Measurements from ENCODE around the gene DHH.
A peak's percentile ranks its signal among the peaks of the same experiment; 100 is the strongest.

DHH gene

DNA sequence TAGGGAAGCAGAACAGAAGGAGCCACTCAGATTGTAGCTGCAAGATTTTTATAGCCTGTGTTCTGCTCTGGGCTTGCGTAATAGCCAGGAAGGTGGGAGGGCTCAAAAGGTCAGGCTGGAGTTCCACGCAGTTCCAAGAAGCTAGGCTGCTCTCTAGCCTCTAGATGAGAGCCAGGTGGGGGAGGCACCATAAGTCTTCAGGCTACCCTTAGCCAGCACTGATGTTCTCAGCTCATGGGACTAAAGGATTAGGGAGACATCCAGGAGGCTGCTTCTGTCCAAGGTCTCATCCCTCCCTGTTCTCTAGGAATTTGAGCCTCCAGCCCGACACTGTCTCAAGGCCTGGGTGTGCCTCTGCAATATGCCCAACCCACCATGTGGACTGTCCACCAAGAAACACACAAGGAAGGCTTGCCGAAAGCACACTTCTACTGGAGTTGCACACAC, 14.4 kb upstream of the DHH start:
- DNase-seq = no peak

DNA sequence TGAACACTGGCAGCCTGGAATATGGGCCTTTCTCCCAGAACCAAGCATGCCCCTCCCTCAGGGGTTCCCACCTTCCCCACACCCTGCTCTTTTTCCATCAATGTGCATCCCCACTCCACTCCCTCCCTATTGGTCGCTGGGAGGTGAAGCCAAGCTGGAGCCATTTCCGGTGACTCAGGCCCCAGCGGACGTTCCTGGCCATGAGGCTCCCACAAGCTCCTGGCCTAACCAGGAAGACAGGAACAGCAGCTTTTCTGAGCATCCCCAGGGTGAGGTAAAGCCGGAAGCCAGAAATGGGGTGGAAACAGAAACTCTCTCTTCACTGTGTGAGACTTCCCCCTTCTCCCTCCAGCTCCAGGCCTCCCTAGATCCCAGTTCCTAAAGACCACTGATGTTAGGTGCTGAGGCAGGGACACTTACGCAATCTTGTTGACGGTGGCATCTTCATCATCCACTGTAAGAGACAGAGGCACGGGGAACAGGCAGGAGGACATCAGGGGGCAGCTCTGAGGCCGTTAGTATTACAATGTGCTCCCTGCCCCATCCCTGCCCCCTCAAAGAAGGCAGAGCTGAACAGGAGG, 11.0 kb upstream of the DHH start:
- DNase-seq = no peak

DNA sequence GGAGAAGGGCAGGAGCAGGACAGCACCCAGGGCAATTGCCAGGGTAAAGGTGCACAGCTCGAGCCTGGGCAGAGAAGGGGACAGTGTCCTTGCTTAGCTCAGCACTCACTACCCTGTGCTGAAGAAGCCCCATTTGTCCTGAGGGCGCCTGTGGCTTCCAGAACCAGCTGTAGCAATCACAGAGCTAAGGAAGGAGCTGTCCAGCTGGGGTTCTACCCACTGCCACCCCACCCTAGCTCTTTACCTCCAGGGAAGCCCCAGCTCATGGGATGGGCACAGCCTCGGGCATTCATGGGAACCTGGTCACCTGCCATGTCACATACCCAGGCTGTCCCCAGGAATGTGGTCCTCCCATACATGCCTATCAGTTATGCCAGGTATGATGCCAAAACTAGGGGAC, 10.2 kb upstream of the DHH start:
- no peak for DNase-seq

DNA sequence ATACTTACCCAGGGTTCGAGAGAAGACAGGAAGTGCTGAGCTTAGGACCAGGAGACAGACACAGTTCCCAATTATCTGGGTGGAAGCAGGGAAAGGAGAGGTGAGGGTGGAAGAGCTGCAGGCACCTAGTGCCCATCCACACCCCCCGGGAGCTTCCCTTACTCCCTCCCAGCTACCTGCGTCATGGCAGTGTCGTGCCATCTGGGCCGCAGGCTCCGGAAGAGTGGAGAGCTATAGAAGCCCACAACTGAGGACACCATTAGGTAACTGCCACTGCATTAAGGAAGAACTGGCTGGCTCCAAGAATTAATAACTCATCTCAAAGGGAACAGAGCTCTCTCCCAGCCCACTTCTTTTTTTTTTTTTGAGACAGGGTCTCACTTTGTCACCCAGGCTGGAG, 5.8 kb upstream of the DHH start:
- no peak for DNase-seq

DNA sequence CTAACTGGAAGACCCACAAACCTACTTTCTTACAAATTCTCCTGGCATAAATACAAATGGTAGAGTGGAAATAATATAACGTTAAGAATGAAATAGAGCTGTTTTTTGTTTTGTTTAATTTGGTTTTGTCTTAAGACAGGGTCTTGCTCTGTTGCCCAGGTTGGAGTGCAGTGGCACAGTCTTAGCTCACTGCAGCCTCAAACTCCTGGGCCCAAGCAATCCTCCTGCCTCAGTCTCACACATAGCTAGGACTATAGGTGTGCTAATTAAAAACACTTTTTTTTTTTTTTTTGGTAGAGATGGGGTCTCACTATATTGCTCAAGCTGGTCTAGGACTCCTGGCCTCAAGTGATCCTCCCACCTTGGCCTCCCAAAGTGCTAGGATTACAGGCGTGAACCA, 4.1 kb upstream of the DHH start:
- no peak for DNase-seq

DNA sequence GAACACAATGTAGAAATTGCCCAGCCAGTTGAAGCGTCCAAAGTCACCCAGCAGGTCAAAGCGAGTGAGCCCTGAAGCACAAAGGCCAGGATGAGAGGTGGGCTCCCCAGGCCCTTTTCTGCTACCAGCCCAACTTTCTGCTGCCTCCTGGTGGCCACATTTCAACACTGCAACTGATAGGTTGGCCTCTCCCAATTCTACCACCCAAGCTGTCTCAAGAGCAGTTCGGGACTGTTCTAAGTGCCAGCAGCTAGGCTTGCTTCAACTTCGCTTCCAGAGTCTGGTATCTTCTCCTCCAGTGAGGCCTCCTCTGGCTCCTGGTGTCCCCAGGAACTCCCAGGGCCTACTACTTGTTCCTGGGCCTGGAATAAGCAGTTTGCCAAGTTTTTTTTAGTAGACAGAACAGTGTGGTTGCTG, 3.4 kb upstream of the DHH start:
- peak; percentile 32 for DNase-seq

DNA sequence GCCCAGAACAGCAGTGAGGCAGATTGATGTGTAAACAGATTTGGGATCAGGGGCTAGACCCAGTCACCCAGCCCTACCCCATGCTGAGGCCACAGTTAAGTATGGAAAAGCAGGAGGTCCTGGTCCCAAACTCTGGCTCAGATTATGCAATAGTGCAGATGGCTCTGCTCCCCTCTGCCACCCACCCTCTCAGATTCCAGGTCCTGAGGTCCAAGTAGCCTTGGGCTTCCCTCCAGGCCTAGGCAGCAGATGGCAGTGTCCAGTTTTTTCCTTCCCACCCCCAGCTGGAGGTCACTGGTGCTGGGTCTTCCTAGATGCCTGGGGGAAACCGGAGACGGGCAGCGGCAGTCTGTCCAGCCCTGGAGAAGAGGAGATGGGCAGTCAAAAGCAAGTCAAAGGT, 2.8 kb upstream of the DHH start:
- no peak for DNase-seq

DNA sequence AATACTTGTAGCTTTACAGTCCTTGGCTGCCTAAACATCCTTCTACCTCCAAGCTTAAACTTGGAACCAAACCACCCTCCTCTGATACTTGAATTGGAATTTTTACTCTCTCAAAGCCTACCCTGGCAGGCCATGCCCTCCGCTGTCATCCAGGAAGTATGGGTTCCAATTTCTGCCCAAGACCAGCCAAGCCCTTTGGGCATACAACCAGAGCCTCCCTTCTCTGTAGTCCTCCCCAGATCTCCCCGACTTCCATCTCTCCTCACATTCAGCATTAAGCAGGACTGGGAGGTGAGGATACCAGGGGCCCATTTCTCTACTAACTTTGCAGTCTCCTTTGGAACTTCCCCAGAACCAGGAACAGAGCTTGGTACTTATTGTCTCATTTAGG, 369 bp upstream of the DHH start:
- no peak for DNase-seq

DNA sequence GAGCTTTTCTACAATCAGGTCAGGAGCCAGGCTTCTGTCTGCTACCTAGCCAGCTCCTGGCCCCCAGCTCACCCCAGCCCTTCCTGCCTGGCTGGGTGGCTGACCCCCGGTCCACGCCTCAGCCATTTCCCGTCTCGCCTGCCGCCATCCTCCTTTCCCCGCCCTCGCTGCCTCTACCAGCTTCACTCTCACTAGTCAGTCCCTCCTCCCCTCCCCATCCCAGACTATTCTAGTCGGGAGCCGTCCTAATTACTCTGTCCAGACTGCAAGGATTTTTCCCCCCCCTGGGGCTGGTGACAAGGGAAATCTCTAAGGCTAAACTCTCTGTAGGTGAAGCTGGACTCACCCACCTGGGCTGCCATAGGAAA, 825 bp downstream of the DHH start:
- DNase-seq = no peak

DNA sequence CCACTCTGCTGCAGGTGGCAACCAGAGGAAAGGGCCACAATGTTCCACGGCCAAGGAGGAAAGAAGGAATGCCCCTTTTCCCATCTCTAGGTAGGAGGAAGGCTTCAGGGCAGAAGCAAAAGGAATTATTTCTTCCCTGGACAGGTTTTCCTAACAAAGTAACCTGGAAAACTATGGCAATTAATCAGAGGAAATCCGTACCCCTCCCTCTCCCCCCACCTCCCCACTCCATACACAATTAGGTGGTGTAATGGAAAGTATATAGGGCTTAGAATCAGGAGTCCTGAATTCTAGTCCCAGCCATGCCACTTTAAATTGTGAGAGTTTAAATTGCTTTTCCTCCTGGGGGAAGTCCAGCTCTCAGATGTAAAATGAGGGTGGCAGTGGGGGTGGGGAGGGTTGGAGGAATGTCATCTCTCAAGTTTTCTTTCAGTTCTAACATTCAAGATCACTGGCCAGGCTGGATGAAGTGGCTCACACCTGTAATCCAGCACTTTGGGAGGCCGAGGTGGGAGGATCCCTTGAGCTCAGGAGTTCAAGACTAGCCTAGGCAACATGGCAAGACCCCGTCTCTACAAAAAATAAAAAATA, 1.7 kb downstream of the DHH start:
- no peak for DNase-seq

DNA sequence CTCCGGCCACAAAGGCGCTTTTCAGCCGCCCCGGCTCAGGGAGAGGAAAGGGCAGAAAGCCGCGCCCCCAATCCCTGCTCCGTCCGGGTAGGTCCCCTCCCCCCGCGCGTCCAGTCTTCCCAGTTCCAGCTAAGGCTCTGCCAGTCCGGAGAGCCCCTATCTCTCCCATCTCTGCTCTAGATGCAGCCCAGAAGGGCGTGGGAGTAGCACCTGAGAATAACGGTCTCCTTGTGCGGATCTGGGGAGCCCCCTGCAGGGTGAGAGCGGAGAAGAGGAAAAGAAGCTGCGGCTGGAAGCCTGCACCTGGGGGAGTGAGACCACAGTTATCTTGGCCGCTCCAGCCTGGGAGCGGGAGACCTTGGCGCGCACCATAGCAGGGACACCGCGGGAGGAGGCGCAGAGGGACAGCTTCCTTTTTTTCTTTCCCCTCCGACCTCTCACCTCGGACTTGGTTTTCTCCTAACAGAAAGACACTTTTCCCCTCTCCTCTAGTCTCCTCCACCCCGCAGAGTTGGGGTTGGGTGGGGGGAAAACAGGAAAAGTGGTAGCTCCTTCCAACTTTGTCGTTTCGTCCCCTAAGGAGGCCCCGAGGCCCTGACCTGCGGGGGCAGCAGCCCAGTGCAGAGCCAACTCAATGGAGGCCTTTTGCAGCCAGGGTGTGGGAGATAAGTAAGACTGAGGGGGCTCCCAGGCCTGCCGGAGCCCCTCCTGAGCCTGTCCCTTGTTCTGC, 2.4 kb downstream of the DHH start:
- DNase-seq = peak; percentile 38

DNA sequence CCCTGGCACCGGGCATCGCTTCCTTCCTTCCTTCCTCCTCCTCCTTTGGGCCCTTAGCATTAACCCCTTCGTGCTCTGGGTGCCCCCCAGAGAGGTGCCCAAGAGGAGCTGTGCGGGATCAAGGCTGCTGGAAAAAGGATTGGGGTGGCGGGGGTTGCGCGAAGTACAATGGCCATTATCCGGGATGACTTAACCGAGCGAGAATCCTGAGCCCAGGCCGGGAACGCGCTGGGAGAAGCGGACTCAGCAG, 2.8 kb downstream of the DHH start:
- no peak for DNase-seq

DNA sequence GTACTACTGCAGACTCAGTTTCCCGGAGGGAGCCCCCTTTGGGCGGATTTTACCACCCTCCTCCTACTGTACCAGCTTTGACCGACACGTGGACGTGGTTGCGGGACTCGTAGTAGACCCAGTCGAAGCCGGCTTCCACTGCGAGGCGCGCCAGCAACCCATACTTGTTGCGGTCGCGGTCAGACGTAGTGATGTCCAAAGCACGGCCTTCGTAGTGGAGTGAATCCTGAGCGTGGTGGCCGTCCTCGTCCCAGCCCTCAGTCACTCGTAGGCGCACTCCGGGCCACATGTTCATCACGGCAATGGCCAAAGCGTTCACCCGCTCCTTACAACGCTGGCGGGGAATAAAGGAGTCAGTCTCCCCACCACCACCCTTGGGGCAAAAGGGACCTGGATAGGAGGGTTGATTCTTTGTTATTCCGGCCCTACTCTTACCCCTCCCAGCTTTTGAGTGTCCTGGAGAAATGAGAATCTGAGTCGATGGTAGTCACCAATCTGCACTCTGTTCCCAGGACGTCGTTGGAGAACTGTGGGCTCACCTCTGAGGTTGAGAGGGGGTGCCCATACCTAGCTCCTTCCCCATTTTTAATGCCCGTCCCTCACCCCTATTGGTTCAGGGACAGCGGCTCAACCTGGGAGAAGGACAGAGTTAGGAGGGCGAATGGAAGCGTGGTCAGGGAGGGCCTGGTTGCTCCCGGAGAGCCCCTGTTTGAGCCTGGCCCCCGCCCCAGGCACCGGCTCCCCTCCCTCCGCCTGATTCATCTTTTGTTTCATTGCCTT, 3.4 kb downstream of the DHH start:
- DNase-seq = no peak

DNA sequence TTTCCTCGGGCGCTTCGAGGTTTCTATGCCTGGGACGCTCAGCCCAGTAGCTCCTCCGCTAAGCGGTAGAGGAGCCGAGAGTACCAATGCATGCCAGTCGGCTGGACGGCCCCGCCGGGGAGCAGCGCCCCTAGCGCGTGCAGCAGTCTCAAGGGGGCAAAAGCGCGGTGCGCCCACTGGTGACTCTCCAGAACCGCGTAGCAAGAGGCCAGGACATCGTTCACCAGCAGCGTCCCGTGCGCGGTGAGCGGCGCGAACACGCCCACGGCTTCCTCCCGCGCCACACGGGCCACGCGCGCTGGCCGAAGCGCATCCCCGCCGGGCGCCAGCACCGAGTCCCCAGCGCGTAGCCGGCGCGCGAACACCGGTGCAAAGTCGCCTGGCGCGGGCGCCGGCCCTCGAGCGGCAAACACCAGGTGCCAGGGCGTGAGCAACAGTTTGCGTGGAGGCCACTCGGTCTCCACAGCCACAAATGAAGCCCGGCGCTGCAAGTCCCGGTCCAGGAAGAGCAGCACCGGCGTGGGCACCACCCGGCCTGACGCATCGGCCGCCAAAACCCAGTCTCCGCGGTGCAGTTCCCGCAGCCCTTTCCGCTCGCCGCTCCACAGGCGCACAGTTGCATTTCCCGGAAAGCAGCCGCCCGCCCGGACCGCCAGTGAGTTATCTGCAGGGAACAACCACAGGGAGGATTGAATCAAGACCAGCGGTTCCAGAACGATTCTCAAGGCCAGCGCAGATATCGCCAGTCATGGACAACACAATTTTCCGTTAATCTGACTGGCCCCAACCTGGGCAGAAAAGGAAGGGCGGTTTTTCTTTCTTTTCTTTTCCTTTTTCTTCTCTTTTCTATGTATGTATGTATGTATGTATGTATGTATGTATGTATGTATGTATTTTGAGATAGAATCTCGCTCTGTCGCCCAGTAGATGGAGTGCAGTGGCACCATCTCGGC, 4.5 kb downstream of the DHH start:
- DNase-seq = no peak

DNA sequence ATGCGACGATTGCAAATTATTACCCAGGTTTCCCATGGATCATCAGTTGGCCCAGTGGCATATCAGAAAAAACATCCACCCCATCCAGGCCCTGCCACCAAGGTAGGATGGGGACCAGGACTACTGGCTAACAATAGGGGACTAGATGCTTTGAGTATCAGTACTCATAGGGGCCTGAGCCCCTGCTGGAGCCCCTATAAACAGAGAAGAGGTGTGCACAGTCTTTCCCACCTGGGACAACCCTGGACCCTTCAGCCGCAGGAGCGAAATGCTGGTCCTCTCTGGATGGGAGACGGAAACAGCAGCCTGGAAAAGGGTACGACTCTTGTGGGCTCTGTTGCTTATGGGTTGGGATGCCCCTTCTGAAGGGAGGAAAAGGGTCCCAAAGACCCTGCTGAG, 5.7 kb downstream of the DHH start:
- DNase-seq = no peak

DNA sequence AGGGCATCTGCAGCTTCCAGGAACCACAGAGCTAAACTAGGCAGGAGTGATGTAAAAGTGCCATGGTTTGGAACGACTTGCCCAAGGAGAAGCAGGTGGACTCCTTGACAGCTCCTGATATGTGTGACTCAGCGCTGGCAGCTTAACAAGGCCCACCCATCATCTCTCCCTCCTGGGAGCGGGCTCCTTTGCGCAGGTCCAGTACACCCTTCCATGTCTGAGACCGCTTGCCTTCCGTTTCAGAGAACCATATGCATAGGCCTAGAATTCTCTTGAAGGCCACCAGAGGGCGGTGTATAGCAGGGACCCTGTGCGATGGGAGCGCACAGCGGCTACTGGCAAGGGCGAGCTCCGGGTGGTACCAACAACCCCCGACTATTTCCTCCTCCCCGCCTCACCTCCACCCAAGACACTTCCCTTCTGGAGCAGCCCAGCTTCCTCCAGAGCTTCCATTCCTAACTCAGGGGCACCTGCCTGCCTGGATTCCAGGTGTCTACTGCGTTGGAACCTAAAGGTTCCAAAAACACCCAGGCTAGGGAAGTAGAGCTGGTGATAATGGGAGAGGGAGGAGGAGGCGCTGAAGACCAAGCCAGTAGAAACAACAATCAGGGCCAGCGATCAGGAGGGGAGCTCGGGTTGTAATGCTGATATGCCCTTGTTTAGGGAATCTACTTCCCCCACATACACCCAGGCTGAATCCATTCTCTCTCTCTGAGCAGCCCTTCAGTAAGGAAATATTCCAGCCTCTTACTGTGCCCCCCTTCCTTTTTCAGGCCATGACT, 6.3 kb downstream of the DHH start:
- DNase-seq = peak; percentile 45

DNA sequence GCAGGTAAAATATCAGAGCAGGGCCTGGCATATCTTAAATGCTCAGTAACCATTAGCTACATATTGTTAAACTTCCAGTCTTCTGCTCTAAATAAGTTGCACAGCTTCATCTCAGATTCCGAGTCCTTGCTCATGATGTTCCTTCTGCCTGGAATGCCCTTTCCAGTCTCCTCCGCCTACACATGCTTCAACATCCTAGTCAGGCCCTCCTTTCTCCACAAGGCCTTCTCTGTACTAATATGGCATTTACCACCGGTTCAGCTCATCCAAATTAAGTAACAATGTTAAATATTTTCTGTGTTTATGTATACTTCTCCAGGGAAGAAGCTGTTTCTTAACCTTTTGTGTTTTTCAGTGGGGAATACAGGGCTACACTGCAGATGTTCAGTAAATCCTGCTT, 8.5 kb downstream of the DHH start:
- DNase-seq = no peak

DNA sequence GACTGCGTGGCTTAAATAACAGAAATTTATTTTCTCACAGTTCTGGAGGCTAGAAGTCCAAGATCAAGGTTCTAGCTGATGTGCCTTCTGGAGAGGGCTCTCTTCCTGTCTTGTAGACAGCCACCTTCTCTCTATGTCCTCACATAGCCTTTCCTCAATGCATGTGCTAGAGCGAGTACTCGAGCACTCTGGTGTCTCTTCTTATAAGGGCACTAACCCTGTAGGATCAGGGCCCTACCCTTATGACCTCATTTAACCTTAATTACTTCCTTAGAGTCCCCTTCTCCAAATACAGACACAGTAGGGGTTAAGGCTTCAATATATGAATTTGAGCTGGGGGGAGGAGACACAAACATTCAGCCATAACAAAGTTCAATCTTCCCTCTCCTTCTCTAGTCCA, 10.2 kb downstream of the DHH start:
- no peak for DNase-seq

DNA sequence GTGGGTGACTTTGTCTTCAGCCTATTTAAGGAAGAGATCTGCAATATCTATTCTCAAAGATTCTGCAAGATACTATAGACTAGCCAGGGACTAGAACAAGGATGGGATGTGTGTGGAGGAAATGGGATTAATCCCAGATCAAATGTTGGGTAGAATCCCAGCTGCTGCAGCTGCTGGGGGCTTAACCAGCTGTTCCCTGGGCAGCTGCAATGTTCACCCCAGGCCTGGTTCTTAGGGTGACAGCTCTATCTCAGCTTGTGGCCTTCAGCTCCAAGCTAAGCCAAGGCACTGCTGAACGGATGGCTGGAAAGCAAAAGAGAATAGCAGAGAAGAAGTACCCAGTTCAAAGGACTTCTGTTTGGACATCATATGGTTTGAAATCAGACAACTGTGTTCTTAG, 14.8 kb downstream of the DHH start:
- DNase-seq = no peak

DNA sequence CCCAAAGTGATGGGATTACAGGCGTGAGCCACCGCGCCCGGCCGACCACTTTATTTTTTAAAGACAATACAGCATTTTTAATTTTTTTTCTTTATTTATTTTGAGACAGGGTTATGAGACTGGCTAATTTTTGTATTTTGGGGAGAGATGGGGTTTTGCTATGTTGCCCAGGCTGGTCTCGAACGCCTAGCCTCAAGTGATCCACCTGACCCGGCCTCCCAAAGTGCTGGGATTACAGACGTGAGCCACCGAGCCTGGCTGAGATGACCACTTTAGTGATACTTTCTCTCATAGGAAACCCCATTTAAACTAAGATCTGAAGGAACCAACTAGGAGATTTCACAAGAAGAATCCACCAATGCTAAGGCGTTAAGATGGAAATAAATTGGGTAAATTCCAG, 23.6 kb downstream of the DHH start:
- no peak for DNase-seq

DNA sequence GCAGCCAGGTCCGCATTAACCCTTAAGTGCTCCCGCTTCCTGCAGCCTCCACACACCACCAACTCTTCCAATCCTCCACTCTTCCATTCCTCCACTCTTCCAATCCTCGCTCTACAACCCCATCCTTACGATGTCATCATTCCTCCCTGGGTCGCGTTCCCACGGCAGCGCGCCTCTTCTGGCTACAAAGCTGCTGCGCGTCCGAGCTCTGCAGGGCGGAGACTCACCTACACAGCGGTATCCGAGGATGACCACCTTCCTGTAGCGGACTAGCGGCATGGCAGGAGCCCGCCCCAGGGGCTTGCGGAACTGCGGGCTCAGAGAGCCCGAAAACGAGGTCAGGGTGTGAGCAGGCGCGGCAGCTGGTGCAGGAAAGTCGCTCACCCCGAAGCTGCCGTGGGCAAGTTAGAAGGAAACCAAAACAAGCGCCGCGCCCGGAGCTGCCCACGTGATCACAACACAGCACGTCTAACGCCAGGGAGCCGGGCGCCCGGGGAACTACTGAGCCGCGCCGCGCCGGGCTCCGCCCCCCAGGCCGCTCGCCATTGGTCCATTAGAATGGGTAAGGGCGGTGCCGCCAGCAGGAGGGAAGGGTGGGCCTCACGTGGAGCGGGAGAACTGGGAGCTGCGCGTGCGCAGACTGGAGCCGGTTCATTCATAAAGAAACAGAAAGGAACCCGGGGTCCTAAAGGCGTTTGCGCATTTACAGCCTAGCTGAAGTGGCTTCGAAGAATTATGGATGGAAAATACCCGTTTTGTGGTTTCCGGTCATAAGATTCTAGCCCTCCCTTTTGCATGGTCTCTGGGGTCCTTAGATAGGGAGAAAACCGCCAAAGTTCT, 24.9 kb downstream of the DHH start, which contains the start of gene RHEBL1:
Gene RHEBL1 (minus strand): TSS at position 473 of the 840 bp plus-strand sequence. CDS start 194 bp downstream, at position 279.
- peak; percentile 99 for DNase-seq
